Measurements from ENCODE around the gene GNAI1.

- TF ChIP-seq CTCF (IDR thresholded peaks at IDR 0.05) (no peak), EZH2 (IDR thresholded peaks at IDR 0.05; ENCODE audit: borderline replicate concordance, insufficient read depth, low read depth, low read length, poor library complexity, severe bottlenecking) (no peak)
Observed at GRCh38 chr7:80273327-80273726, 138.7 kb downstream of the GNAI1 start.

Measured in B cell (primary cell).